Upper lobe of right lung (tissue), 1 donor: ENCODE results near the gene NEO1. TPM values are rescaled to one million over a fixed set of nuclear protein-coding genes. Genes with fewer than 3 reads are reported as not detected.

Experiments used
- ATAC-seq: fragments of 200-7000 bp; cut with Tn5 transposase; one replicate; pipeline ENCODE4 v1.9.1; 2020; ENCODE audit warnings: mild to moderate bottlenecking, moderate library complexity
- DNase-seq: peaks from one replicate; pipeline ENCODE4 v3.0.0-alpha.2; 2020
- H3K27ac ChIP-seq: fragments of 200-600 bp; one replicate; pipeline ENCODE4 v1.8.0; 2022
- H3K27me3 ChIP-seq: fragments of 200-600 bp; one replicate; pipeline ENCODE4 v1.8.0; 2022; ENCODE audit warnings: mild to moderate bottlenecking
- H3K36me3 ChIP-seq: fragments of 200-600 bp; one replicate; pipeline ENCODE4 v1.8.0; 2022
- H3K4me1 ChIP-seq: fragments of 200-600 bp; one replicate; pipeline ENCODE4 v1.8.0; 2022
- H3K4me3 ChIP-seq: fragments of 200-600 bp; one replicate; pipeline ENCODE4 v1.8.0; 2022; ENCODE audit warnings: mild to moderate bottlenecking
- H3K9me3 ChIP-seq: fragments of 200-600 bp; one replicate; pipeline ENCODE4 v1.8.0; 2022
- CTCF ChIP-seq: fragments of 200-600 bp; IDR thresholded peaks from one replicate; pipeline ENCODE4 v1.8.0; 2022; ENCODE audit warnings: antibody characterized with exemption
- intact Hi-C: fragments of 100-400 bp; cut with DNase I; formaldehyde crosslinking; loops from one replicate; pipeline ENCODE4 v1.11.0; 2022
- total RNA-seq: library from RNA; stranded (reverse); fragmentation: NEBNext Ultra II Directional; extraction: Animal tissue kit (Norgen Biotek cat#: 25700); gene quantifications from one replicate; pipeline ENCODE4 v1.2.1, GENCODE V29; 2021
- donor health status: DM: no; HTN: yes; CAD: no; lungs with severe emphysema.

NEO1 gene
- total RNA-seq, 1 donor from 2014 or later: 44.8 TPM

- no peaks in the 10 kb centered on the region for H3K4me1 ChIP-seq
- no peaks in the 10 kb centered on the region for H3K9me3 ChIP-seq
- H3K4me3 ChIP-seq: no peak overlapping the region
- H3K36me3 ChIP-seq: no peaks in the 10 kb centered on the region
- intact Hi-C loops: no loop called here
- no peak for ATAC-seq
- no peak for DNase-seq
- H3K27ac ChIP-seq: no peak overlapping the region
- no peaks in the 10 kb centered on the region for H3K27me3 ChIP-seq
- no peak for TF ChIP-seq CTCF
These were observed 86.9 kb downstream of the NEO1 start for GRCh38 chr15:73139041-73139743.

GRCh38 chr15:73139744-73140553 is 87.7 kb downstream of the NEO1 start:
- Histone ChIP-seq H3K9me3 (no peaks in the 10 kb centered on the region), H3K36me3 (no peaks in the 10 kb centered on the region), H3K4me3 (no peak overlapping the region), H3K27ac (no peak overlapping the region), H3K27me3 (no peaks in the 10 kb centered on the region), H3K4me1 (no peaks in the 10 kb centered on the region)
- no peak for TF ChIP-seq CTCF
- intact Hi-C loops: no loop called here
- ATAC-seq (no peak), DNase-seq (no peak)

GRCh38 chr15:73141216-73141900 is 89.1 kb downstream of the NEO1 start:
- no peak for TF ChIP-seq CTCF
- H3K27ac ChIP-seq: no peak overlapping the region
- H3K27me3 ChIP-seq: no peaks in the 10 kb centered on the region
- no peak overlapping the region for H3K4me3 ChIP-seq
- H3K4me1 ChIP-seq: no peaks in the 10 kb centered on the region
- no peaks in the 10 kb centered on the region for H3K9me3 ChIP-seq
- intact Hi-C loops: no loop called here
- no peaks in the 10 kb centered on the region for H3K36me3 ChIP-seq
- ATAC-seq (no peak), DNase-seq (no peak)

GRCh38 chr15:73142802-73143762 is 90.8 kb downstream of the NEO1 start:
- no peaks in the 10 kb centered on the region for H3K4me1 ChIP-seq
- no peak overlapping the region for H3K27ac ChIP-seq
- ATAC-seq (no peak), DNase-seq (no peak)
- intact Hi-C loops: no loop called here
- H3K4me3 ChIP-seq: no peak overlapping the region
- H3K36me3 ChIP-seq: no peaks in the 10 kb centered on the region
- no peak for TF ChIP-seq CTCF
- H3K27me3 ChIP-seq: no peaks in the 10 kb centered on the region
- no peaks in the 10 kb centered on the region for H3K9me3 ChIP-seq

GRCh38 chr15:73143763-73144155 is 91.5 kb downstream of the NEO1 start:
- TF ChIP-seq CTCF: no peak
- Histone ChIP-seq H3K9me3 (no peaks in the 10 kb centered on the region), H3K27ac (no peak overlapping the region), H3K4me1 (no peaks in the 10 kb centered on the region), H3K4me3 (no peak overlapping the region), H3K36me3 (no peaks in the 10 kb centered on the region), H3K27me3 (no peaks in the 10 kb centered on the region)
- intact Hi-C loops: no loop called here
- no peak for DNase-seq
- ATAC-seq: no peak
